HG03135 (cell line): ENCODE measurements around the gene TMEM184A.
A peak's percentile ranks its signal among the peaks of the same experiment; 100 is the strongest.

Experiments used
- ATAC-seq: cut with Tn5 transposase; IDR thresholded peaks from one replicate; pipeline ENCODE4 v1.9.1; 2021; ENCODE audit warnings: mild to moderate bottlenecking, moderate library complexity; ENCODE audit not compliant: unreplicated experiment

TMEM184A gene

DNA sequence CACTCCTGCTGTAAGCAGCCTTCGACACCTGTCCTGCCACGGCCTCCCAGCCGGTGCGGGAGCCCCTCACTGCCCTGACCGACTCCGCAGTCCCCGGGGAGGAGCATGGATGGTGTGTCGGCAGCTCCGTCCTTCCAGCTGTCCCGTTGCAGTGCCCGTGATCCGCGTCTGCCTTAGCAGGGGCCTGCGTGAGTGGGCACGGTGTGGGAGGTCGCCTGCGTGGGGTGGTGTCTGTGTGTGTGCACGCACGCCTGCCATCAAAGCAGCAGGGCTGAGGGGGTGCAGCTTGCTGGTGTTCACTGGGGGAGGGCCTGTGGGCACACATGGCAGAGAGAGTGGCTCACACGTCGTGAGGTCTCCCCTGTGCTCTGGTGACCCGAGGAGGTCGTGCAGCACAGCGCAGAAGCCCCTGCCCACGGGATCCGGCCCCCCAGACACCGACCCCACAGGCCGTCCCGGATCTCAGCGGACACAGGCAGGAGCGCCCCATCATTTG is 15.2 kb downstream of the TMEM184A start:
- no peak for ATAC-seq

DNA sequence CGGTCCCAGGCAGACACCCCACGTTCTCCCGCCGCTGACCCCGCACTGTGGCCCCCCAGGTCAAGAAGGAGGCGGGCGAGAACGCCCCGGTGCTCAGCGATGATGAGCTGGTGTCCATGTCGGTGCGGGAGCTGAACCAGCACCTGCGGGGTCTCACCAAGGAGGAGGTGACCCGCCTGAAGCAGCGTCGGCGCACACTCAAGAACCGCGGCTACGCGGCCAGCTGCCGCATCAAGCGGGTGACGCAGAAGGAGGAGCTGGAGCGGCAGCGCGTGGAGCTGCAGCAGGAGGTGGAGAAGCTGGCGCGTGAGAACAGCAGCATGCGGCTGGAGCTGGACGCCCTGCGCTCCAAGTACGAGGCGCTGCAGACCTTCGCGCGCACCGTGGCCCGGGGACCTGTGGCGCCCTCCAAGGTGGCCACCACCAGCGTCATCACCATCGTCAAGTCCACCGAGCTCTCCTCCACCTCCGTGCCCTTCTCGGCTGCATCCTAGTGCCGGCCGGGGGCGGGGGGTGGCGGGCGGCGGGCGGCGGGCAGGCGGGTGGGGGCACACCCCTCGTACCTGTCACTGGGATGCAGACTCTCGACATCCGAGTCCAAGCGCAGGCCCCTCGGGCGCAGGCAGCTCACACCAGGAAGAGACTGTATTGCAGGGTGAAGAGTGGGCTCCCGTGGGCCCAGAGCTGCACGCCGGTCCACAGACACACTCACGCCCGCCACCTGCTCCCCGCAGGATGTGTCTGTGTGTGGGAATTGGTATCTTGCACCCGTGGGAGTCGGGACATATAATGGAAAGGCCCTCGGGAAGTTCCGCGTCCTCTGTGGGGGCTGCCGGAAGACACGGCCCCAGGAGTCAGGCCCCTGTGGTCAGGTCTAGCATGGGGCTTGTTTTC is 15.9 kb downstream of the TMEM184A start:
- no peak for ATAC-seq

DNA sequence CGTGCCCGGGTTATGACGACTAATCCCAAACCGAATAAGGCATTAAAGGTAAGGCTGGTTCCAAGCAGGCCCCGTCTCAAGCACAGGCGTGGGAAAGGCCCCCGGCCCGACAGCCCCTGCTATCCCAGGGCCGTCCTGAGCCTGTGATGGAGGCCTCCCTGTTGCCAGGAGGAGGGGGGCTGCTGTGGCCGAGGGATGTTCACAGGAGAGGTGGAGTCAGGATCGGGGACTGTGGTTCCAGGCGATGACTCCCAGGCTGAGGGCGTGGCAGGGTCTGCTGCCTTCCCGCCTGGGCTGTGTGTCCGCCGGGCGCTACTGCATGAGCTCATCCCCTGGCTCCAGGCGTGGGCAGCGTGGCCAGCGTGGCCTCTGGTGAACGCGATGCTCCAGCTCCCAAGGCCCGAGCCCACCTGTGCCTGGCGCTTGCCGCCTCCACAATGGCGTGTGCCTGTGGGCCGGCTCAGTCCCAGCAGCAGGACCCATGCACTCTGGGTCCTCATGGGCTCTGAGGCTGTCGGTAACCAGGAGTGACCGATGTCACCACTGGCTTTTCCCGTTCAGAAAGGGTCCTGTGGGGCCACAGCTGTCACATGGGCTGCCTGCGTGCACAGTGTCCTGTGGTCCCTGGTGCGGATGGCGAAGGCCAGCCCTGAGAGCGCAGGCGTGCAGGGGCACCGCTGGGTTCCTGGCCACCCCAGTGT is 16.7 kb downstream of the TMEM184A start:
- ATAC-seq, result no peak

DNA sequence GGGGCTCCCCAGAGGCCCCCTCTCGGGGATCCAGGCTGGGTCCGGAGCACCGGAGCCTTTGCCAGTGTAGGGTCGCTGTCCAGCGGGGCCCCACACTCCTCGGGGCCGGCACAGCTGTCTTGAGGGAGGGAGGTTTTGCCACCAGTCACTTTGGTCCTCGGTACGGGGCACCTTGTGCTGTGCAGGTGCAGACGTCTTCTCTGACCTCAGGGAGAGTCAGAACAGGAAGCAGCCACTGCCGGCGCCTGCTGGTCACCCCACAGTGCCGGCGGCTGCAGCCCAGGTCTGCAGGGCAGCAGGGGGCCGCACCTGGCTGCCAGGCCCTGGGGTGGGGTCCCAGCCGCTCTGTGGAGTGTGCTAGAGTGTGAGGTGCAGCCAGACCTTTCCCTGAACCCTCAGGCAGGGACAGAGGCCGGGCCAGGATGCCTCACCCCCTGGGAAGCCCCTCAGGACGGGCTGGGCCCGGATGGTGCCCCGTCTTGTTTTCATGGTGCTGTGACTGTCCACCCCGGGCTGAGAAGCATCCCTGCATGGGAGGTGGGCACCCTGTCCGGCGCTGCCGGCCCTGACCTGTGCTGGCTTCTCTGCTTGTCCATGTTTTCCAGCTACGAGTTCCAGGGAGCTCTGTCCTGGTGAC is 17.3 kb downstream of the TMEM184A start:
- ATAC-seq, result no peak

DNA sequence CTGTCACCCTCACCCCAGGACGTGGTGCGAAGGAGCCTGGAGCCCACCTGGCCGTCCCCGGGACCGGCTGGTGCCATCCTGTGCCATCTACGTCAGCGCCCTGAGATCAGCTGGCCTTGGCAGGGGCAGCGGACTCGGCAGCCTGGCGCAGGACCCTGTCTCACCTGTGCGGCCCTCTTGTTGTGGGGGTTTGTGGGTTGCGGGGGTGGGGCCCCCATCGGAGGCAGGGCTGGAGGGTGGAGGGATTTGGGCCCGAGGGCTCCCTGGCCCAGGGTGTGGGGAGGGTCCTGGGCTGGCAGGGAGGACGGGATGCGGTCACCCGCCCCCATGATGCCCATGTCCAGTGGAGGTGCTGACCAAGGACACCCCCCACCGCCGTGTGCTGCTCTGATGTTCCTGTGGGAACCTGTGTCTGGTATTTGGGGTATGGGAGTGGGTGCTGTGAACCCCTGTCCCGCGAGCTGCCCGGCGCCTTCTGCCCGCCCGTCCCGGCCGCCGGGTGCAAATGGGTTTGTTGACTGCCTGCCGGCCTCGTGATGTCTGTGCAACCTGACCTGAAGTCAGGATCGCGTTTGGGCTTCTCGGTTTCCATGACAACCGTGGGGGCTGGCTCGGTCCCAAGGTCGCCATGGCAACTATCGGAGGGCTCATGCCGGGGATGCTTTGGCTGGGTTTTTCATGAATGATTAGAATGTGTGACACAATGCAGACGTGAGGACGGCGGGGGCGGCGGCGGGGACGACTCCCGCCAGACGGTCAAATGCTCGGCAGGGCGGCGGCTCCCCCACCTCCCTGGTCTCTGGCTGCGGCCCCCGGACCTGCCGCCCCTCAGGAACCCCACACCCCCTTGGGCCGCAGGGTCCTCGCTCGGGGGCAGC is 18.2 kb downstream of the TMEM184A start:
- ATAC-seq, result no peak

- ATAC-seq, result no peak
Measured at GRCh38 chr7:1536743-1537534, 19.1 kb downstream of the TMEM184A start.

GRCh38 chr7:1536455-1536742 is 19.6 kb downstream of the TMEM184A start:
- ATAC-seq, result no peak

DNA sequence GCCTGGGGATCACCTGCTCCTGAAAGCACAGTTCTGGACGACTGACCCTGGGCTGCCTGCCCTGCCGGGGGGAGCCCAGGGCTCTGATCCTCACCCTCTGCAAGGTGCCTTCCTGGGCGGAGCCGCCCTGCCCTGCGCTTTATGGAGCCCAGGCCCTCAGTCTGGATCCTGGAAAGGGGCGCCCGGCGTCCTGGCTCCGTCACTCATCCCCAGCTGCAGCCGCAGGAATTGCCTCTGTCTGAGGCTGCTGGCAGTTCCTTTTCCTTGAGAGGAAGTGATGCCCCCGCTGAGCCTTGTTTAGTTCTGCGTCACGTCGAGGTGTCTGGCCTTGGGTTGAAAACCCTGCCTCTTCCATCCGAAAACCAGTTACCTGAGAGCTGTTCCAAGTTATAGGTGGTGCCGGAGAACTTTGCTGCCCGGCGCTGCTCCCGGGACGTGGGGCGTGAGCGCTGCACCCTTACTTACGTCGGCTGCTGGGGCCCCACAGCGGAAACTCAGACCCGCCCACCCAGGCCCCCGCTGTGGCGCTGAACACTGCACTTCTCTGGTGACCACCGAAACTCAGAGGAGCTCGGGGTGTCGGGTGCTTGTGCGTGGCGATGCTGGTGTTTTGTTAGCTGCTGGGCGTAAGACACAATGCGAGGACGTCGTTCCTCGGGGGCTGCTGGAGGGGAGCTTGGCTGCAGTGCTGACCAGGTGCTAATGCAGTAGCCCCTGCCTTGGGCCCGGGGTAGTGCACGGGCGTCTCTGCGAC is 20.1 kb downstream of the TMEM184A start:
- no peak for ATAC-seq

- ATAC-seq, result no peak
Measured at GRCh38 chr7:1535100-1535458, 20.9 kb downstream of the TMEM184A start.

GRCh38 chr7:1534330-1535099 is 21.5 kb downstream of the TMEM184A start:
- ATAC-seq, result no peak

GRCh38 chr7:1533547-1534329 is 22.3 kb downstream of the TMEM184A start:
- no peak for ATAC-seq

GRCh38 chr7:1533255-1533546 is 22.8 kb downstream of the TMEM184A start:
- no peak for ATAC-seq

- no peak for ATAC-seq
Measured at GRCh38 chr7:1532456-1533254, 23.4 kb downstream of the TMEM184A start.

GRCh38 chr7:1531979-1532455 is 24.0 kb downstream of the TMEM184A start:
- ATAC-seq, result no peak

DNA sequence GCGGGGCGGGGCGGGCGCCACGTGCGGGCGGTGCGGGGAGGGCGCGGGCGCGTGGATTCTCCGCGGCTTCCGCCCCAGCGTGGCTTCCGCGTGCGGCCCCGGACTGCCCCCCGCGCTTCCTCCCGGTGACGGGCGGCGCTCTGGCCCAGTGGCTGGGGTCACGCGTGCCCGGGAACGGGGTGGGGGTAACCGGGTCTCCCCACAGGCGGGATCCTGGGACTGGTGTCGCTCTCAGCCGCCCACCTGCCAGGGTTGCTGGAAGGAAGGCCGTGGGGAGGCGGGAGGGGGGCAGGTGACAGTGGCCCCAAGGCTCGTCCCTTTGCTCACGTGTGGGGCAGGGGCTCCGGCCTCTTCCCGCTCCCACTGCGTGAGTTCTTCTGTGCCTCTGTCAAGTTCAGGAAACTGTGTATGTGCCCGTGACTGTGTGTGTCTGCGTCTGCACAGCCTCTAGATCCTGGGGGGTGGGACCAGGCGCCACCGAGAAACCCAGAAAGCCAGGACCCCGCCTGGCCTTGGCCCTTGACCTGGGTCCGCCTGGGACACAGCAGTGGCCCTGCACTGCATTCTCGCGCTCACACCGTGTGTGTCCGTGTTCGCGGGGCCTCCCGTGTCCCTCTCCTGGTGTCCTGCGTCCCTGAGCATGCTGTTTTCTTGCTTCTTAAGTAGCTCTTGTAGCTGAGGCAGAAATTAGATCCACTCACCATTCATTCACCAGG is 24.6 kb downstream of the TMEM184A start:
- peak; percentile 10 for ATAC-seq

- ATAC-seq, result peak; percentile 15
Measured at GRCh38 chr7:1530946-1531262, 25.1 kb downstream of the TMEM184A start.
